DND-41 (cell line): ENCODE data around the gene ACIN1.

Experiments used
- ATAC-seq: fragments of 200-7000 bp; cut with Tn5 transposase; 3 replicates; pipeline ENCODE4 v1.9.1; 2021; ENCODE audit warnings: low read depth; ENCODE audit not compliant: insufficient read depth
- DNase-seq: peaks from one replicate; pipeline ENCODE4 v3.0.0-alpha.2; 2020
- H2AFZ ChIP-seq: 2 replicates; pipeline ENCODE4 v1.6.0; 2012; ENCODE audit warnings: low read depth, low read length
- H3K27ac ChIP-seq: 2 replicates; pipeline ENCODE4 v1.5.1; 2012; ENCODE audit warnings: low read length, inconsistent platforms
- H3K27me3 ChIP-seq: fragments of 200-600 bp; sonication (generic); 2 replicates; pipeline ENCODE4 v1.6.0; 2012; ENCODE audit warnings: low read length, mild to moderate bottlenecking, inconsistent platforms; ENCODE audit not compliant: insufficient read depth, poor library complexity
- H3K36me3 ChIP-seq: 2 replicates; pipeline ENCODE4 v1.5.1; 2012; ENCODE audit warnings: low read length, inconsistent platforms; ENCODE audit not compliant: insufficient read depth
- H3K4me1 ChIP-seq: 2 replicates; pipeline ENCODE4 v1.5.1; 2012; ENCODE audit warnings: mild to moderate bottlenecking, low read length; ENCODE audit not compliant: insufficient read depth
- H3K4me2 ChIP-seq: 2 replicates; pipeline ENCODE4 v1.6.0; 2012; ENCODE audit warnings: mild to moderate bottlenecking, moderate library complexity, low read length, inconsistent platforms; ENCODE audit not compliant: insufficient read depth
- H3K4me3 ChIP-seq, 2 experiments: fragments of 200-600 bp in 1 of 2; shearing (Covaris generic) in 1 of 2; 2 replicates each; pipeline ENCODE4 v1.5.1; 2012 to 2016; ENCODE audit warnings: inconsistent platforms in 2 of 2, low read length in 2 of 2, mild to moderate bottlenecking in 2 of 2, low read depth in 1 of 2, moderate library complexity in 1 of 2
- H3K79me2 ChIP-seq: 2 replicates; pipeline ENCODE4 v1.6.0; 2012; ENCODE audit warnings: low read length, inconsistent platforms; ENCODE audit not compliant: insufficient read depth
- H3K9ac ChIP-seq: 2 replicates; pipeline ENCODE4 v1.6.0; 2012; ENCODE audit warnings: low read depth, mild to moderate bottlenecking, inconsistent platforms, low read length, moderate library complexity
- H3K9me3 ChIP-seq: 2 replicates; pipeline ENCODE4 v1.5.1; 2012; ENCODE audit warnings: low read length, moderate library complexity, mild to moderate bottlenecking, inconsistent platforms; ENCODE audit not compliant: insufficient read depth, severe bottlenecking
- H4K20me1 ChIP-seq: 2 replicates; pipeline ENCODE4 v1.6.0; 2012; ENCODE audit warnings: low read length; ENCODE audit not compliant: insufficient read depth
- CTCF ChIP-seq: IDR thresholded peaks from 2 replicates; pipeline ENCODE4 v1.5.1; 2012; ENCODE audit warnings: borderline replicate concordance, low read length, moderate library complexity, mild to moderate bottlenecking; ENCODE audit not compliant: poor library complexity, severe bottlenecking; ENCODE audit errors: extremely low read depth
- EZH2 ChIP-seq: IDR thresholded peaks from 3 replicates; pipeline ENCODE4 v1.6.1; 2012; ENCODE audit warnings: borderline replicate concordance, low read depth, mild to moderate bottlenecking, moderate library complexity, low read length, inconsistent platforms; ENCODE audit not compliant: severe bottlenecking

The ACIN1 gene

GRCh38 chr14:23085458-23085857, 9.5 kb downstream of the ACIN1 start:
- Histone ChIP-seq H3K4me3 (no peak overlapping the region), H3K9ac (no peak overlapping the region), H3K9me3 (no peaks in the 10 kb centered on the region), H3K27me3 (no peaks in the 10 kb centered on the region), H3K79me2 (peaks cover 50% of the 10 kb centered on the region), H3K4me2 (no peak overlapping the region), H4K20me1 (peaks cover 17% of the 10 kb centered on the region; the same call in 1 of the 2 replicates), H3K27ac (no peak overlapping the region), H3K4me1 (no peaks in the 10 kb centered on the region), H3K36me3 (peaks cover 99% of the 10 kb centered on the region), H2AFZ (no peak overlapping the region)
- DNase-seq (no peak), ATAC-seq (no peak)
- TF ChIP-seq EZH2 (no peak), CTCF (no peak)

- Histone ChIP-seq H3K36me3 (peaks cover 99% of the 10 kb centered on the region), H3K27ac (no peak overlapping the region), H3K4me2 (no peak overlapping the region), H3K4me1 (no peaks in the 10 kb centered on the region), H3K9me3 (no peaks in the 10 kb centered on the region), H3K27me3 (no peaks in the 10 kb centered on the region), H3K9ac (no peak overlapping the region), H2AFZ (no peak overlapping the region), H3K4me3 (no peak overlapping the region), H4K20me1 (peaks cover 7% of the 10 kb centered on the region; the same call in 1 of the 2 replicates), H3K79me2 (peaks cover 17% of the 10 kb centered on the region)
- ATAC-seq = no peak
- no peak for DNase-seq
- TF ChIP-seq EZH2 = no peak
- no peak for TF ChIP-seq CTCF
These were observed 14.5 kb downstream of the ACIN1 start for GRCh38 chr14:23080474-23080873.

GRCh38 chr14:23079716-23080115, 15.2 kb downstream of the ACIN1 start:
- Histone ChIP-seq H3K4me1 (no peaks in the 10 kb centered on the region), H4K20me1 (peaks cover 7% of the 10 kb centered on the region; the same call in 1 of the 2 replicates), H3K27ac (no peak overlapping the region), H3K4me2 (no peak overlapping the region), H3K9me3 (no peaks in the 10 kb centered on the region), H3K4me3 (no peak overlapping the region), H3K9ac (no peak overlapping the region), H3K27me3 (no peaks in the 10 kb centered on the region), H2AFZ (no peak overlapping the region), H3K36me3 (peaks cover 98% of the 10 kb centered on the region), H3K79me2 (peaks cover 9% of the 10 kb centered on the region; the same call in 1 of the 2 replicates)
- ATAC-seq (no peak), DNase-seq (no peak)
- TF ChIP-seq EZH2 (no peak), CTCF (no peak)

- no peak overlapping the region for H3K9ac ChIP-seq
- H3K27ac ChIP-seq = no peak overlapping the region
- H2AFZ ChIP-seq = no peak overlapping the region
- DNase-seq = no peak
- no peak overlapping the region for H3K4me2 ChIP-seq
- no peak for ATAC-seq
- no peaks in the 10 kb centered on the region for H3K27me3 ChIP-seq
- no peaks in the 10 kb centered on the region for H3K4me1 ChIP-seq
- H3K36me3 ChIP-seq = peaks cover 92% of the 10 kb centered on the region
- TF ChIP-seq CTCF (no peak), EZH2 (no peak)
- H3K79me2 ChIP-seq = peaks cover 9% of the 10 kb centered on the region; the same call in 1 of the 2 replicates
- H3K4me3 ChIP-seq = no peak overlapping the region
- peaks cover 7% of the 10 kb centered on the region; the same call in 1 of the 2 replicates for H4K20me1 ChIP-seq
- no peaks in the 10 kb centered on the region for H3K9me3 ChIP-seq
These were observed 16.2 kb downstream of the ACIN1 start for GRCh38 chr14:23078692-23079116.
